Measurements from ENCODE around the gene CRYGN.

CRYGN gene

DNA sequence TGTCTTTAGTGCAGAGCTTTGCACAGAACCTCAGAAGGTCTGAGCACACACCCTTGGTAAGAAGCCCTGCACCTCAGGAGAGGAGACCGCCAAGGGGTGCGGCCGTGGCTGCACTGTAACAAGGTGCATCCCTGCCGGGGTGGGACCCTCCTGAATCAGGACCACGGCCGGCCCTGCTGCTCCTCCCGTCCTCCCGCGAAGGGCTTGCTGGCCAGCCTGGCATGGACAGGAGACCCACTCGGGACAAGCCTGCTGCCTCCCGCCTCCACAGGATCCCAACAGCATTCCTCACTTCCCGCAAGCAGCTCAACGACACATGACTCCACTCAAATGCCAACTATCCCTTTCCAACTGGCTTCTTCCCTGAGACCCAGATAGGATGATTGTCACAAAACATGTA is 42.9 kb downstream of the CRYGN start:
- POLR2A ChIA-PET, result no interaction called here

DNA sequence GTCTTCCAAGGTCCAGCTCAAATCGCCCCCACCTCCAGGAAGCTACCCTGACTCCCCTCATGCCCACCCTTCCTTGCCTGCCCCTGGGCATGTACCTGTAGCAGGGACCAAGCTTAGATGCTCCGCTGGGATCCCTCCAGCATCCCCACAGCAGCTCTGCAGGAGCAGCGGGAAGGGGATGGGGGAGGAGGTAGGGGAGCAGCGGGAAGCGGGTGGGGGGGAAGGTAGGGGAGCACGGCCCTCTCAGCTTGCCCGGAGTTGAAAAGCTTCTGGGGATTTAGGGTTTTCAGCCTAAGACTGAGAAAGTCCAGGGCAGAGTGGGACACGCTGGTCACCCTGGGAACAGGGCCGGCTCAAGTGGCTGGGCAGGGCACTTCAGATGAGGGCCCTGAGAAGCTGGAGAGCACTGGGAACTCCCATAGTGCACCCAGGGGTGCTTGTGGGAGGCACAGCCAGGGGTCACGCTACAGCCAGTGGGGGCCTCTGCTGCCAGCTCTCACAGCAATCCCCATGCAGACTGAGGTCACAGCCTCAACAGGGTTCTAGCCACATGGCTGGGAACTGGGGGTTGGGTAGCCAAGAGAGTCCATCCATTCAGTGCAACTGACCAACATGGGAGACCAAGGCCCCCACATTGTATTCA is 43.5 kb downstream of the CRYGN start:
- CTCF ChIA-PET, result interaction anchor here (0.9 to 1.2 kb wide), 3 partner anchors 28 to 364 kb away, joined by 3 to 4 read pairs (median 4); no protein-coding TSS in a partner anchor
- POLR2A ChIA-PET, result interaction anchor here (0.8 kb wide), 1 partner anchor 30 kb away, joined by 3 read pairs; no protein-coding TSS in a partner anchor
- TF ChIP-seq, protein P1, sequence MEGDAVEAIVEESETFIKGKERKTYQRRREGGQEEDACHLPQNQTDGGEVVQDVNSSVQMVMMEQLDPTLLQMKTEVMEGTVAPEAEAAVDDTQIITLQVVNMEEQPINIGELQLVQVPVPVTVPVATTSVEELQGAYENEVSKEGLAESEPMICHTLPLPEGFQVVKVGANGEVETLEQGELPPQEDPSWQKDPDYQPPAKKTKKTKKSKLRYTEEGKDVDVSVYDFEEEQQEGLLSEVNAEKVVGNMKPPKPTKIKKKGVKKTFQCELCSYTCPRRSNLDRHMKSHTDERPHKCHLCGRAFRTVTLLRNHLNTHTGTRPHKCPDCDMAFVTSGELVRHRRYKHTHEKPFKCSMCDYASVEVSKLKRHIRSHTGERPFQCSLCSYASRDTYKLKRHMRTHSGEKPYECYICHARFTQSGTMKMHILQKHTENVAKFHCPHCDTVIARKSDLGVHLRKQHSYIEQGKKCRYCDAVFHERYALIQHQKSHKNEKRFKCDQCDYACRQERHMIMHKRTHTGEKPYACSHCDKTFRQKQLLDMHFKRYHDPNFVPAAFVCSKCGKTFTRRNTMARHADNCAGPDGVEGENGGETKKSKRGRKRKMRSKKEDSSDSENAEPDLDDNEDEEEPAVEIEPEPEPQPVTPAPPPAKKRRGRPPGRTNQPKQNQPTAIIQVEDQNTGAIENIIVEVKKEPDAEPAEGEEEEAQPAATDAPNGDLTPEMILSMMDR (IDR thresholded peaks at IDR 0.05; ENCODE audit: insufficient read depth, low read length, missing control alignments), result no peak
- H3K4me3 ChIP-seq (ENCODE audit: low read depth, low read length), result no peak overlapping the region
- no peak for DNase-seq (ENCODE audit: low read depth, low spot score)

More for the DNA sequence above, 42.9 kb downstream of the CRYGN start:
- H3K4me3 ChIP-seq (ENCODE audit: low read depth, low read length), result no peak overlapping the region
- CTCF ChIA-PET, result interaction anchor here (0.9 to 1.2 kb wide), 2 partner anchors 52 to 363 kb away, joined by 3 to 4 read pairs; no protein-coding TSS in a partner anchor
- TF ChIP-seq, protein P1 (IDR thresholded peaks at IDR 0.05; ENCODE audit: insufficient read depth, low read length, missing control alignments), result no peak
- DNase-seq (ENCODE audit: low read depth, low spot score), result no peak

DNA sequence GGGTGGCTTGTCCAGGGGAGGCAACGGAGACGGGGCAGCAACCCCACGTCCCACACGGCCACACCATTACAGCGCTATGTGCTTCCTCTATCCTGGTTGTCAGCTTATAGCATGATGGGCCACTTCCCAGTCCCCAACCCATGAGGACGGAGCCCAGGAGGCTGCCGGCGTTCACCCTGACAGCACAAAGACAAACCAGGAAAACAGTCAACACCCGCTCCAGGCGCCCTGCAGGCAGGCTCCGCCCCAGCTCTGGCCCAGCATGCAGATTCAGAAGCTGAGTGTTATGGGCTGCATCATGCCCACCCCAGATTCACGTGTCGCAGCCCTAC is 44.9 kb downstream of the CRYGN start:
- POLR2A ChIA-PET, result no interaction called here
- DNase-seq (ENCODE audit: low read depth, low spot score), result no peak
- no peak overlapping the region for H3K4me3 ChIP-seq (ENCODE audit: low read depth, low read length)
- TF ChIP-seq, protein P1 (IDR thresholded peaks at IDR 0.05; ENCODE audit: insufficient read depth, low read length, missing control alignments), result no peak
- CTCF ChIA-PET, result no interaction called here

DNA sequence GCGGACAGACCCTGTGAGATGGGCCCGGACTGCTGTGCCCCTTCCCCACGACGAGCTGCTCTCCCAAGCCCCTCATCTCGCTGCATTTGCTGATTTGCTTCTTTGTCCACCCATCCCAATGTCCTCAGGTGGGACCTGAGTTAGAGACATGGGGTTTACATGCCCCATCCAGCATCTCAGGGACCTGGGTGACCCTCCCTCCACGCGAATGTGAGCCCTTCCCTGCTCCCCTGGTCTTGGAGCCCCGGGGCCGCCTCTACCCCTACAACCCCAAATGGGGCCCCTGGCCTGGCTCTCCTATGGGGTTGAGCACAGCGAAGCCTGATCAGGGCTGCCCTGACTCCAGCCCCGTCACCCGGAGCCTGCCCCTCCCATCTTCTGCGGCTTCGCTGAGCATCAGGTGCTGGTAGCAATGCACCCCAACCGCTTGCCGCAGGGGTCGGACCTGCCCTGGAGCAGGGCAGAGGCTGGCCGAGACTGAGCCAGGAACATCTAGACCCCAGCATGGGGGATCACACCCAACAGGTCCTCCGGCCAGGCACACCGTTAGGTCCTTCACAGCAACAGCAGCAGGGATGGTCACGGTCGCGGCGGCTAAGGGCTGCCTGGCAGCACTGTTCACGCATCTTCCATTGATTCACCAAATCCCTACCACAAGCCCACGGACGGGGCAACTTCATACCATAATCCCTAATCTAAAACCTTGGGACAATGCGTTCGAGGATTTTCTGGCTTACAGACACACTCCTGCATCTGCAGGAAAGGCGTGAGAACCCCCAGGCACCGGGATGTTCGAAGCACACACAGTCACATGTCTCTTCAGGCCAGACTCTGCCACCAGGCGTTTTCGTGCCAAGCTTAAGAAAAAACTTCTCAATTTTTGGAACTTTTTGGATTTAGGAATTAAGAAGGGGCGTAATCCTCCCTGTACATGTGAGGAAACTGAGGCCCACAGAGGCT is 45.6 kb downstream of the CRYGN start:
- ChIA-PET CTCF (no interaction called here), POLR2A (no interaction called here)
- TF ChIP-seq, protein P1 (IDR thresholded peaks at IDR 0.05; ENCODE audit: insufficient read depth, low read length, missing control alignments), result no peak
- no peak for DNase-seq (ENCODE audit: low read depth, low spot score)
- no peak overlapping the region for H3K4me3 ChIP-seq (ENCODE audit: low read depth, low read length)

DNA sequence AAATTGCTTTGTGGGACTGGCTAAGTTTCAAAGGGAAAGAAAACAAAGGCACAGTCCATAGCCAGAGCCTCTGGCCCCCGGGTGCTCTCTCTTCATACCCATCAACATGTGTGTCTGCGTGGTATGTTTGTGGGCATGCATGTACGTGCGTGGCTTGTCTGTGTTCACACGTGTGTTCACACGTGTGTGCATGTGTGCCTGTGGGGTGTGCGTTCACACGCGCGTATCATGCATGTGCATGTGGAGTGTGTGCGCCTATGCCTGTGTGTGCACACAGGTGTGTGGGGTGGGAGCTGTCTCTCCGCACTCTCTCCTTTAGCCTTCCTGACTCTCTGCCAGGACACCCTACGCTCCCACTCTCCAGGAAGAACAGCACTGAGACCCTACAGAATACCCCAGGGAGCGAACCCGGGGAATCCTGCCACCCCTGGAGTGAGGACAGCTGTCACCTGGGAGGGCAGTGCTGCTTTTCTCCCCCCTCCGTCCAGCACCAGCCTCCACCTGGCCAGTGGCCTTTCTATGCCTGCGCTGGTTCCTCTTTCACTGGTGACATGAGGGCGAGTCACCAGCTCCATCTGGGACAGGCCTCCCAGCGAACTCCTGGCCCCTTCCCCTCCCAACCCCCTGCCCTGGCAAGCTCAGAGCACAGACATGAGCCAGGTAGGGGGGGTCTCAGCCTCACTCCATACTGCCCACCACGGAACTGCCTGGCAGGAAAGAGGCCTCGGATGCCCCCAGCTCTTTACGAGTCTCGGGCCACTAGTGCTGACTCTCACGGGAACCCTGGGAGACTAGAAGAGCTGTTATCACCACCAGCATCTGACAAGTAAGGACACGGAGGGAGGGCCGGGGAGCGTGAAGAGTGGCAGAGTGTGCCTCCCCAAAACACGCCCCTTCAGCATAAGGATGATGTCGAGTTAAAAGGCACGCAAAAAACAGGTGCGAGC is 46.6 kb downstream of the CRYGN start:
- no peak for DNase-seq (ENCODE audit: low read depth, low spot score)
- ChIA-PET POLR2A (no interaction called here), CTCF (no interaction called here)
- no peak overlapping the region for H3K4me3 ChIP-seq (ENCODE audit: low read depth, low read length)
- TF ChIP-seq, protein P1 (IDR thresholded peaks at IDR 0.05; ENCODE audit: insufficient read depth, low read length, missing control alignments), result no peak

All from AG04449 (cell line).